GM08714 (cell line): ENCODE data around the gene SLC25A47.
"Not testable (repeated sequence)": the region's sequence is repeated elsewhere in the genome, so short reads cannot be mapped to it uniquely, and the experiment has no call there.

Source experiments
- H3K4me3 ChIP-seq: fragments of 200-500 bp; sonication (Bioruptor generic); 2 replicates; pipeline ENCODE4 v1.5.1; 2014; ENCODE audit warnings: mild to moderate bottlenecking, low read length, inconsistent platforms
- ZNF274 ChIP-seq: IDR thresholded peaks from 2 replicates; pipeline ENCODE4 v1.6.1; 2012; ENCODE audit warnings: mild to moderate bottlenecking, low read depth, low read length

SLC25A47 gene

DNA sequence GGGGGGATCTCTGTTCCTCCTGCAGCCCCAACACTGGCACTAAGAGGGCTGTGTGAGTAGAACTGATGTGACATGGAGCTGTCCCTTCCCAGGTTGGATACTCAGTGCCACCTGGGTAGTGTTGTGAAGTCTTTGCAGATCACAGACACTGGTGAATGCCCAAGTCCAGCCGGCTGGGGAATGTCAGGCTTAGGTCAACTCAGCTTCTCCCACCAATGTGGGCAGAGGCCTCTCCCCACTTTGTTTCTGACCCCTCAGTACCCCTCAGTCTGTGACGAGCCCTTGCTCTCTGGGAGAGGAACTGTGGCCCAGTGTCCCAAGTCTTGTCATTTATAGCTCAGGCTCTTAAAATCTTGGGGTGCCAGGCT is 28.2 kb upstream of the SLC25A47 start:
- TF ChIP-seq ZNF274 = no peak
- H3K4me3 ChIP-seq = no peak overlapping the region

DNA sequence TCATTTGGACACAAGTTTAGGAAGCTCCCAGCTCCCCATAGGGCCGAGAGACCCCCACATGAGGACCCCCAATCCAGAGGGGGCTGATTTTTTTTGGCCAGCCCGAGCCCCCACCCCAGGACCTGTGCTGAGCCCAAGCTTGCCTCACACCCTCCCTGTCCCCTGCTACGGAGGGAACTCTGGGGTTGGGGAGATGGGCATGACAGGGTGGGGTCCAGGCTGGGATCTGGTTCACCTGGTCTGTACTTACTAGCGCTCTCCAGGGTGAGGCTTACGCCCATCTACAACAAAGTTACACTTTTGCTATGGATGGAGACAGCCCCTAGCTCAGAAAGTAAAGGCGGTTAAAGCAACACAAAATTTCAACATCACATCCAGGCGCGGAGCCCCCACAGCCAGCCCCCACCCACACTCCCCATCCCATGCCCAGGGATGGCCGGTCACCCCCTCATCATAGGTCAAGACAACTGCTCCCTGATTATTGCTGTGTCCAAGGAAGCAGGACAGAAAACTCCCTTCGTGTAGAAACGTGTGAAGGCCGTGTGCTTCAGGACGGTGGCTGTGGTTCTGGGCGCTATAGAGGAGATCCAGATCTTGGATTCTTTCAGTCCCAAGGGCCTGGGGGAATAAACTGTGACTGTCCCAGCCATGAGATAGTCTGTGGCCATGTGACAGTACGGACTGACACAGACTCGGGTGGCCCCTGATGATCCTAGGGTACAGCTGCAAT is 27.6 kb upstream of the SLC25A47 start:
- no peak for TF ChIP-seq ZNF274
- no peak overlapping the region for H3K4me3 ChIP-seq

DNA sequence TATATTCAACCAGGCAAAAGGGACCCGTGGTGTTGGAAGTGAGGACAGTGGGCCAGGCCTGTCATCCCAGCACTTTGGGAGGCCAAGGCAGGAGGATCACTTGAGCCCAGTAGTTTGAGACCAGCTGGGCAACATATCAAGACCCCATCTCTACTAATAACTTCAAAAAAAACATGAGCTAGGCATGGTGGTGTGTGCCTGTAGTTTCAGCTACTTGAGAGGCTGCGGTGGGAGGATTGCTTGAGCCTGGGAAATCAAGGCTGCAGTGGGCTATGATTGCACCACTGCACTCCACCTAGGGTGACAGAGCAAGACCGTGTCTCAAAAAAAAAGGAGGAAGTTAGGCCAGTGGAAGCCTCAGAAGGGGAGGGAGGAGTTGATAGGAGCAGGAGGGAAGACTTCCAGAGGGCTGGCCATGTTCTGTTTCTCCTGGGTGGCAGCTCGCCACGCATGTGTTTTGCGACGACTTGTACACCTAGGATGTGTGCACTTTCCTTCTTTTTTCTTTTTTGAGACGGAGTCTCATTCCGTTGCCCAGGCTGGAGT is 27.0 kb upstream of the SLC25A47 start:
- no peak for TF ChIP-seq ZNF274
- no peak overlapping the region for H3K4me3 ChIP-seq

DNA sequence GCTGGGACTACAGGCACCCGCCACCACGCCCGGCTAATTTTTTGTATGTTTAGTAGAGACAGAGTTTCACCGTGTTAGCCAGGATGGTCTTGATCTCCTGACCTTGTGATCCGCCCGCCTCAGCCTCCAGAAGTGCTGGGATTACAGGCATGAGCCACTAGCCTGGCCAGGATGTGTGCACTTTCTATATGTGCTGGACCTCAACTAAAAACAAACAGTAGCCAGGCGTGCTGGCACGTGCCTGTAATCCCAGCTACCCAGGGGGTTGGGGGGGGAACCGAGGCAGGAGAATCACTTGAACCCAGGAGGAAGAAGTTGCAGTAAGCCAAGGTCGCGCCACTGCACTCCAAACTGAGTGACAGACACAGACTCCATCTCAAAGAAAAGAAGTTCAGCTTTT is 26.4 kb upstream of the SLC25A47 start:
- H3K4me3 ChIP-seq = not testable (repeated sequence)

DNA sequence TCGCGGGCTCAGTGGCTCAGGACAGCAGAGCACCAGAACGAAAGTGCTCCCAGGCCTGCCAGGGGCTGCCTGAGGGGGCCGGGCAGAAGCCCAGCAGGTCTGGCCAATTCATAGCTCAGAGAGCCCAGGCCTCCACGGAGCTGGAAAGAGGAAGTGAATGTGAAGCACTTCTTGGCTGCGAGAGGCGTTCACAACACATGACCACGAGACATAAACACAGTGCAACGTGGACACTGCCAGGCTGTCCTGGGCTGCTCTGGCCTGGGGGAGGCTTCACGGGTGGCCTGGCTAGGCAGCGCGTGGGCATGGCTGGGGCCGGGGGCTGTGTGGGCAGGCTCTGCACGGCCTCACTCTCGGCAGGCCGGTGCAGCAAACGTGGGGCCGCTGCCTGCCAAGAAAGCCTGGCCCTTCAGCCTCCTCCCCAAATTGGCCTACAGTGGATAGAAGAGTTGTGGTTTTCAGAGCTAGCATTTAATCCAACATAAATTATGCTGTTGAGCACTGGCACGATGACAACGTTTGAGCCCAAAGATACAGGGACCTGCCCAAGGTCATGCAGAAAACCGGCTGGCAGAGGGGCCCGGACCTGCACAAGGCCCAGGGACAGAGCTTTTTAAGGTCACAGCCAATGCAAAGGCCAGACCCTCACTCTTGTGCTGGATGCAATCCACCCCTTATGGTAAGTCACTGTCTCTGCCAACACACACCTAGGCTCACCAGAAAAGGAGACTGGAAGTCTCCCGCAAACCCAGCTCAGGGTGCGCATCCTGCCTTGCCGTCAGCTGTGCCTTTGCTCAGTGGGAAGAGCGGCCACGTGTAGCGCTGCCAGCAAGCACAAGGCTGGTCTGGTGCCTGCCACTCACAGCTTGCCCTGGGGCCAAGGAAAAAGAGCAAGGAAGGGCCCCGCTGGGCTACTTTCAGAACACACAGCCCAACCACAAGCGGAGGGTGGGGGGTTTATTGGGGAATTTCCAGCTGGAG is 25.5 kb upstream of the SLC25A47 start:
- TF ChIP-seq ZNF274 = no peak
- H3K4me3 ChIP-seq = no peak overlapping the region

DNA sequence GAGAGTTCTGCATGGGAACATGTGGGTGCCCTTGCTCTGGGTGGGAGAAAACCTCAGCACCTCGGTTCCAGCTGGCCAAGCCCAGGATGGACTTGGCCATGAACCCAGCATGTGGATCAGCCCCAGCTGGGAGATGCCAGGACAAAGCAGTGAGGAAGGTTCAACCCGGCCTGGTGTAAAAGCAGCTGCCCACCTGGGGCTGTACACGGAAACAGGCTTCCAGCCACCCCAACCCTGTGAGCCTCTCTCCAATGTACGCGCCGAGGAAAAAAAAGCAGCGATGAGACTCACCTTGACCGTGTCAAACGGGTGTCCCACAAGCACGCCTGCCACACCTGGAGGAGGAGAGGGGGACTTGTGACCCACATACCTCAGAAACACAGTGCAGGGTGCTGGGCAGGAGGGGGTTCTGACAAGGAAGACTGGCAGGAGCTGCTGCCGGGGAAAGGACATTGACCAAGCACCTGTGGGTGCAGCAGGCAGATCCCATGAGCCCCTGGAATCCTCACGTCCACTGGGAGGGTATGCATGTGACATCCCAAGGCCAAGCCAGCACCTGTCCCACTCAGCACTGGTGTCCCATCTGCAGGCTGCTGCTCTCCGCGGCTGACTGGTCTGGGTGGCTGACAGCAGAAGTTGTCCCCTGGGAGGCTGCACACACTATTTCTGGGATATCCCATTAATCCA is 24.4 kb upstream of the SLC25A47 start:
- H3K4me3 ChIP-seq = no peak overlapping the region
- no peak for TF ChIP-seq ZNF274

DNA sequence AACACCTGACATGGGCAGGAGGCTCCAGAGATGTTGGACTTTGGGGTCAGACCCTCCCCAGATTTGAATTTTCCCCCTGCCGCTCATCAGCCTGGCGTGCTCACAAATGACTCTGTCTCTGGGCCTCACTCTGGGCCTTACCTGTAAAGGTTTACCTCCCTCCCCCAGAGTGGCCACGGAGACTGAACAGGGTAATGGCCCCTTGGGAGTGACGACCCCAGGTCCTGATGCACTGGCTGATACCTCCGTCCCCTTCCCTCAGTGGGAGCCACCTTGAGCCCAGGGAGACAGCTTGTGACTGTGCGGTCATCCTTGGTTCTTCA is 23.9 kb upstream of the SLC25A47 start:
- no peak overlapping the region for H3K4me3 ChIP-seq
- no peak for TF ChIP-seq ZNF274

DNA sequence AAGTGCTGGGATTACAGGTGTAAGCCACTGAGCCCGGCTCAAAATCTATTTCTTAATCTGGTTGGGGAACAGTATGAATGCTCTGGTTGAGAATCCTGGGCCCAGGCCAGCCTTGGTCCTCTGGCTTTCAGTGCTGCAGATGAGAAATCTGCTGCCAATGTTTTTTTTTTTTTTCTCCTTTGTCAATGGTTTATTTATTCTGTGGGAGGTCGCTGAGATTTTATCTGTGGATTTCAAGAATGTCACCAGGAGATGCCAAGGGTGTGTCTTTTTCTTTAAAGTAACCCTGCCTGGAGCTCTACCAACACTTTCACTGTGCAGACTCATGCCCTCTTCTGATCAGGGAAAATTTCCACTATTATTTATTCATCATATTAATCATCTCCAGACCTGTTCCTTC is 20.5 kb upstream of the SLC25A47 start:
- TF ChIP-seq ZNF274 = no peak
- no peak overlapping the region for H3K4me3 ChIP-seq

DNA sequence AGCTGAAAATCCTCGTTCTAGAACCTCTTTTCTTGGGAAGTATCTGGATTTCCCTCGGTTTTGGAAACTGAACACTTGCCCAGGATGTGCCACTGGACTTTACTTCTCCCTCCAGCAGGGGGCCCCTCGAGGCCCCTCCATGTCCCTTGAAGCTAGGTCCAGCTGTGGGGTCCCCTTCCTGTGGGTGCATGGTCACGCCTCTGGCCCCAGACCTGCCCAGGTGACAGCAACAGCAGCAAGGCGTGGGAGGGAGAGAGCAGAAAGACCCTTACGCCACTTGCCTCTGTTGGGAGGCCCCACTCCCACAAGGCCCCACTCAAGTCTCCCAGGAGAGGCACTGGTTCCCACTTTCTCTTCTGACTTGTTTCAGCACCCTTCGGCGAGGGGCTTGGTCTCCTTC is 20.0 kb upstream of the SLC25A47 start:
- no peak for TF ChIP-seq ZNF274
- H3K4me3 ChIP-seq = no peak overlapping the region

DNA sequence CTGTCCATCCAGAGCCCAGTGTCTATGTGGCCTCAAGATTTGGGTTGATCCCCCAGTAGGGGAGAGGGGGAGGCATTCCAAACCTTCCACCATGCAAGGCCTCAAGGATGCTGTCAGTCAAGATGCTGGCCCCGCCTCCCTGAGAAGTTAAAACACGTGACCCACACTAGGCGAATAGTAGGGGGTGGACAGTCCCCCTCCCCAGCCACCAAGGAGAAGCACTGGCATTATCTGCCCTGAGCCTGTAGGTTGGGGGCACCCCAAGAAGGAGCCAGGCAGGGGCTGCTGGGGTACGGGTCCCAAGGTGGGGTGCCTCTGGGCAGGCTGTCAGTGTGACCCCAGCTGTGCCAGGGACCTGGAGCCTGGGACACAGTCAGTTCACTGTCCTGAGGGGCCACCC is 19.2 kb upstream of the SLC25A47 start:
- no peak for TF ChIP-seq ZNF274
- H3K4me3 ChIP-seq = no peak overlapping the region

DNA sequence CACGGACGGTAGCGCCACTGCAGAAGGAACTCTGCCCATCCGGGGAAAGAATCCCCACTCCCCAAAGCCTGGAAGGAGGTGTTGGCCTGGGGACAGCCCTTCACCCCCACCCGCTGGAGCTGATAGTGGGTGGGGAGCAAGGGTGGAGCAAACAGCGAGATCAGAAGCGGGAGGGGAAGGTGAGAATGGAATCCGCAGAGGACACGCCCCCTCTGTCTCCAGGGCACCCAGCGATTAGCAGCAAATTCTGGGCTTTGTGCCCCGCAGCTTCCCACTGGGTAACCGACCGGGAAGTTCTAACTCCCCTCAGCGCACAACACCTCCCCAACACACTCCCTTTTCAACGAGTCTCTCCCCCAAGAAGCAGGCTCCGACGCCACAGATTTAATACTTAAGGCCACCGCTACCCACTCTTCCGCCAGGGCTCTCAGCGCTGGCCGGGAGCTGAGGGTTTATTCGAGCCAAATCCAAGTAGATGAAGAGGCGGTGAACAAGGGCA is 18.3 kb upstream of the SLC25A47 start:
- H3K4me3 ChIP-seq = no peak overlapping the region
- no peak for TF ChIP-seq ZNF274

DNA sequence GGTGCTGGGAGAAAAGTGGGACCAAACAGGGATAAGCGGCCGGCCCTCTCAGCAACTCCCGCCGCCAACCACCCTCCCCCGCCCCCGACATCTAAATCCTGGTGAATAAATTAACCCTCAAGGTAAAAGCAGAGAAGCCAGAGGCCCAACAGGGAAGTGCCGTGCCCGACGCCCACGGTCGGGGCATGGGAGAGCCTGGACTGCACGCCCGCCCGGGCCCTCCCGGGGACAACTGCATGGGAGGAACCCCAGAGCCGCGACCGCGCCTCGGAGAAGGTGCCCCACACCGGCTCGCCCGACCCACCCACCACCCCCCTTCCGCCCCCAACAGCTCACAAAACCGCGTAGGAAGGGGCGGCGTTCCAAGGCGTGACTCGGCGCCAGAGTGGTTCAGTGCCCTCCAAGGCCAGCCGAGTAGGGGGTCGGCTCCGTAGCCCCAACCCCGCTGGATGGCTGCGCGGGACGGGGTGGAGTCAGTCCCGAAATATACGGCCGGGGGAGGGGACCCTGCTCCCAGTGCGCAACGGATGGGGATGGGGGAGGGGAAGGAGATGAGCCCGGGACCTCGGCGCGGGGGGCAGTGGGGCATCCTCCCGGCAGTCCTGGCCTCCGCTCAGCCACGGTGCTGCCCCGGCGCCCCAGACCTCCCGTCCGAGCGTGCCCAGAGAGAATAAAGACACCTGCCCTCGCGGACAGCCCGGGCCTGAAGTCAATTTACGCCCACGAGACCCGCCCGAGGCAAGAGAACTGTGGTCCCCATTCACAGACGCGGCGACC is 17.6 kb upstream of the SLC25A47 start:
- TF ChIP-seq ZNF274 = no peak
- H3K4me3 ChIP-seq = peak overlapping the region; percentile 68

DNA sequence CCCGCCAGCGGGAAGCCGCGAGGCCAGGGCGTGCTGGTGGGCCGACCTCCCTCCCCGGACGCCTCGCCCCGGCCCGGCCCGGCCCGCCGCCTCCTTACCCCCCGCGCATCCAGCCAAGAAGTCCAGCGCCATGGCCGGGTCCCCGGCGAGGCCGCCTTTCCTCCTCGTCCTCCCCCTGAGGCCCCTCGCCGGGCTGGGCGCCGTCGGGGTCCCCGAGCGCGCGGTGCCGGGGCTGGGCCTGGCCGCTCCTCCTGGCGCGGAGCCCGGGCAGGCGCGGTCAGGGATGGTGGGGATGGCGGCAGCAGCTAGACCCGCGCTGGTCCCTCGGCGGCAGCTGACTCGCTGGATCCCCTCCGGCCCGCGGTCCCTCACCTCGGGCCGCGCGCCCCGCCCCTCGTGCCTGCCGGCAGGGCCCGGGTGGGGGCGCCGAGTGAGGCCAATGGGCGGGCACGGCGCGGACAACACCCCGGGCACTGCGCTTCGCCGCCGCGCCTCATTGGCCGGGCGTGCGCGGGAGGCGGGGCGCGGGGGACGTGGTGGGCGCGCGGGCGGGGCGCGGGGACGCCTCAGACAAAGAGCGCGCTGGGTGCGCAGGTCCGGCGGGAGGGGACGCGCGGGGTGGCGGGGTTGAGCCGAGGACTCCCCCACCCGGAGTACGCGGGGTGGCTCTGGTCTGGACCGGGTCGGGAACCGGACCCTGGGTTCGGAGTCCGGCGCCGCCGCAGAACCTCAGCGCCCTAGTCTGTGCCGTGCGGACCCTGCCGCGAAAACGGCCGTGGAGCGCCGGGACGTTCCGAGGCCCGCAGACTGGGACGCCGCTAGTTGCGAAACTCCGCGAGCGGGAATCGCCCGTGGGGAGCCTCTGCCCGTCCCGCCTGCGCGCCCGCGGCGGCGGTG is 16.8 kb upstream of the SLC25A47 start, which contains the start of gene SLC25A29:
Gene SLC25A29, minus strand, starts transcription at position 344 of the 897 bp plus-strand sequence. Its CDS starts 212 bp downstream, at position 132.
- H3K4me3 ChIP-seq = peak within 1 kb of the TSS; percentile 68
- no peak for TF ChIP-seq ZNF274
